Aortic smooth muscle cell (primary cell): ENCODE results near the gene KAZALD1. TPM values are rescaled to one million over a fixed set of nuclear protein-coding genes. Genes with fewer than 3 reads are reported as not detected.

Experiments used
- total RNA-seq: library from RNA; depleted of rRNA; stranded (reverse); fragments of >200 nt; gene quantifications from 2 replicates; pipeline ENCODE4 v1.2.3, GENCODE V29; 2014

KAZALD1 gene
- total RNA-seq = 78.5 and 101 TPM in 2 replicates

GRCh38 chr10:101061624-101062231 lies at the start of gene KAZALD1:
KAZALD1 (plus strand) TSS chr10:101061989; CDS start chr10:101062593, 604 bp downstream.

GRCh38 chr10:101031128-101031795 lies 30.5 kb upstream of the KAZALD1 start, which contains the start of the genes PDZD7 and SFXN3:
PDZD7 (minus strand) TSS chr10:101031129; CDS start chr10:101030219, 910 bp downstream.
SFXN3 (plus strand) TSS chr10:101031234; CDS start chr10:101034695, 3,461 bp downstream.

Other genes with a start within 250 kb of the KAZALD1 start
- 34.9 and 37.2 TPM in 2 replicates for gene SLF2, start 149.0 kb upstream of the KAZALD1 start, total RNA-seq
- 0.13 and 0.31 TPM in 2 replicates for gene SEMA4G, start 92.5 kb upstream of the KAZALD1 start, total RNA-seq
- gene MRPL43, start 74.5 kb upstream of the KAZALD1 start, total RNA-seq = 48.4 and 62.6 TPM in 2 replicates
- gene TWNK, start 74.4 kb upstream of the KAZALD1 start, total RNA-seq = 3.3 and 5.7 TPM in 2 replicates
- gene LZTS2, start 62.2 kb upstream of the KAZALD1 start, total RNA-seq = 65.0 and 82.7 TPM in 2 replicates
- 3.3 and 3.4 TPM in 2 replicates for gene PDZD7, start 30.9 kb upstream of the KAZALD1 start, total RNA-seq
- gene SFXN3, start 30.8 kb upstream of the KAZALD1 start, total RNA-seq = 86.0 and 107 TPM in 2 replicates
- gene TLX1, start 69.3 kb downstream of the KAZALD1 start, total RNA-seq = not detected in 2 replicates
- gene LBX1, start 167.5 kb downstream of the KAZALD1 start, total RNA-seq = not detected in 2 replicates